NCI-H2107 (cell line): Measurements from ENCODE around the gene FSIP1.

ENCODE experiments used
- DNase-seq: peaks from one replicate; lab custom pipeline; 2025; lab: John Stamatoyannopoulos, UW

The FSIP1 gene

GRCh38 chr15:39582286-39582976 lies 200.2 kb downstream of the FSIP1 start:
- no peak for DNase-seq

- no peak for DNase-seq
Measured at GRCh38 chr15:39581793-39582285, 200.8 kb downstream of the FSIP1 start.

- DNase-seq: no peak
Measured at GRCh38 chr15:39581242-39581792, 201.3 kb downstream of the FSIP1 start.

- no peak for DNase-seq
Measured at GRCh38 chr15:39580485-39581241, 202.0 kb downstream of the FSIP1 start, which contains the start of gene THBS1. Gene THBS1 (plus strand): TSS chr15:39581079. CDS start chr15:39581858, 779 bp downstream.

GRCh38 chr15:39580117-39580484 lies 202.5 kb downstream of the FSIP1 start:
- DNase-seq: peak; percentile 49

- no peak for DNase-seq
Measured at GRCh38 chr15:39579487-39580116, 203.0 kb downstream of the FSIP1 start.

- DNase-seq: no peak
Measured at GRCh38 chr15:39578851-39579486, 203.7 kb downstream of the FSIP1 start.

GRCh38 chr15:39575180-39575579 lies 207.5 kb downstream of the FSIP1 start:
- no peak for DNase-seq

GRCh38 chr15:39574427-39574826 lies 208.2 kb downstream of the FSIP1 start:
- DNase-seq: no peak

- no peak for DNase-seq
Measured at GRCh38 chr15:39573844-39574243, 208.8 kb downstream of the FSIP1 start.

GRCh38 chr15:39573287-39573686 lies 209.4 kb downstream of the FSIP1 start:
- no peak for DNase-seq

- DNase-seq: no peak
Measured at GRCh38 chr15:39565851-39566250, 216.8 kb downstream of the FSIP1 start.

GRCh38 chr15:39564972-39565665 lies 217.5 kb downstream of the FSIP1 start:
- DNase-seq: no peak

- DNase-seq: no peak
Measured at GRCh38 chr15:39558421-39558820, 224.2 kb downstream of the FSIP1 start.

GRCh38 chr15:39556461-39556860 lies 226.2 kb downstream of the FSIP1 start:
- DNase-seq: no peak

GRCh38 chr15:39555885-39556284 lies 226.8 kb downstream of the FSIP1 start:
- DNase-seq: no peak

- no peak for DNase-seq
Measured at GRCh38 chr15:39554746-39555387, 227.8 kb downstream of the FSIP1 start.

- no peak for DNase-seq
Measured at GRCh38 chr15:39553947-39554693, 228.5 kb downstream of the FSIP1 start.

GRCh38 chr15:39552556-39552955 lies 230.1 kb downstream of the FSIP1 start:
- no peak for DNase-seq

GRCh38 chr15:39551476-39551875 lies 231.2 kb downstream of the FSIP1 start:
- no peak for DNase-seq
